ENCODE measurements around the gene HS1BP3.

The HS1BP3 gene

GRCh38 chr2:20674974-20675679 is 24.2 kb upstream of the HS1BP3 start:
- DNase-seq, result no peak

GRCh38 chr2:20674309-20674965 is 23.5 kb upstream of the HS1BP3 start:
- no peak for DNase-seq

- DNase-seq, result no peak
These were observed 22.9 kb upstream of the HS1BP3 start for GRCh38 chr2:20673686-20674308.

- no peak for DNase-seq
These were observed 21.5 kb upstream of the HS1BP3 start for GRCh38 chr2:20672201-20672951.

- DNase-seq, result no peak
These were observed 20.8 kb upstream of the HS1BP3 start for GRCh38 chr2:20671736-20672080.

- no peak for DNase-seq
These were observed 20.3 kb upstream of the HS1BP3 start for GRCh38 chr2:20671036-20671735.

GRCh38 chr2:20670315-20671035 is 19.6 kb upstream of the HS1BP3 start:
- no peak for DNase-seq

- no peak for DNase-seq
These were observed 18.8 kb upstream of the HS1BP3 start for GRCh38 chr2:20669562-20670314.

GRCh38 chr2:20668871-20669475 is 18.1 kb upstream of the HS1BP3 start:
- DNase-seq, result no peak

- no peak for DNase-seq
These were observed 17.6 kb upstream of the HS1BP3 start for GRCh38 chr2:20668451-20668850.

GRCh38 chr2:20667531-20668401 is 16.9 kb upstream of the HS1BP3 start:
- peak; percentile 37 for DNase-seq

GRCh38 chr2:20667151-20667530 is 16.2 kb upstream of the HS1BP3 start:
- peak; percentile 37 for DNase-seq

- peak; percentile 52 for DNase-seq
These were observed 15.6 kb upstream of the HS1BP3 start, which contains the start of gene GDF7 for GRCh38 chr2:20666304-20667150. GDF7 (plus strand) TSS chr2:20667144; CDS start chr2:20667240, 96 bp downstream.

- DNase-seq, result no peak
These were observed 15.1 kb upstream of the HS1BP3 start for GRCh38 chr2:20666005-20666303.

GRCh38 chr2:20665243-20666004 is 14.5 kb upstream of the HS1BP3 start:
- peak; percentile 31 for DNase-seq

- DNase-seq, result peak; percentile 38
These were observed 13.7 kb upstream of the HS1BP3 start for GRCh38 chr2:20664431-20665242.

GRCh38 chr2:20664071-20664390 is 13.1 kb upstream of the HS1BP3 start:
- DNase-seq, result no peak

All from DMS53 (cell line).